ENCODE measurements around the gene HNRNPF. TPM values are rescaled to one million over a fixed set of nuclear protein-coding genes. Genes with fewer than 3 reads are reported as not detected.

Gene HNRNPF
- polyA plus RNA-seq, 4 donors, result 151 to 224 (median 221) TPM

Other genes starting within 250 kb of the HNRNPF start
- gene RASGEF1A, start 142.1 kb downstream of the HNRNPF start, polyA plus RNA-seq (ENCODE audit: insufficient read length in 4 of 4), result 1 to 10 TPM in 3 of 4 donors, under 1 TPM in 1; 0.19 to 2.3 (median 1.5) TPM
- gene FXYD4, start 37.5 kb downstream of the HNRNPF start, polyA plus RNA-seq (ENCODE audit: insufficient read length in 4 of 4), result 1 to 10 TPM in 1 of 4 donors, under 1 TPM in 2, not detected in 1; 0.23 to 1.5 (median 0.50) TPM
- 10 to 100 TPM in 3 of 4 donors, 1 to 10 TPM in 1; 8.4 to 12.2 (median 10.9) TPM for gene ZNF487, start 27.9 kb upstream of the HNRNPF start, polyA plus RNA-seq (ENCODE audit: insufficient read length in 4 of 4)
- 10 to 100 TPM; 10.4 to 13.8 (median 12.2) TPM for gene ZNF239, start 165.4 kb upstream of the HNRNPF start, polyA plus RNA-seq (ENCODE audit: insufficient read length in 4 of 4)
- gene ZNF485, start 197.3 kb upstream of the HNRNPF start, polyA plus RNA-seq (ENCODE audit: insufficient read length in 4 of 4), result 1 to 10 TPM; 4.4 to 5.3 (median 4.7) TPM
- 10 to 100 TPM; 61.9 to 76.7 (median 65.7) TPM for gene ZNF32, start 239.7 kb upstream of the HNRNPF start, polyA plus RNA-seq (ENCODE audit: insufficient read length in 4 of 4)